ENCODE results near the gene CASP10.

GRCh38 chr2:201254081-201254730 is 71.3 kb downstream of the CASP10 start:
- TF ChIP-seq POLR2A (IDR thresholded peaks at IDR 0.05; ENCODE audit: low read depth, low read length) (no peak), TAF1 (IDR thresholded peaks at IDR 0.05; ENCODE audit: borderline replicate concordance, low read depth, low read length) (no peak)

Measured in GM12892 (cell line).